Aorta (tissue), 5 donors: ENCODE data around the gene ARID5B. TPM values are rescaled to one million over a fixed set of nuclear protein-coding genes. Genes with fewer than 3 reads are reported as not detected.

Source experiments
- ATAC-seq: fragments of 200-7000 bp; cut with Tn5 transposase; one replicate; pipeline ENCODE4 v1.9.1; 2022; ENCODE audit warnings: moderate library complexity; ENCODE audit not compliant: low FRiP score
- DNase-seq, 2 donors: peaks; one replicate each; pipeline ENCODE4 v3.0.0-alpha.2; 2020
- H3K27ac ChIP-seq, 2 donors: one replicate each; pipeline ENCODE4 v1.5.1; 2013; ENCODE audit warnings: low read length in 2 of 2, mild to moderate bottlenecking in 2 of 2, moderate library complexity in 2 of 2, control low read depth in 1 of 2, inconsistent platforms in 1 of 2, low read depth in 1 of 2
- H3K27me3 ChIP-seq, 2 donors: one replicate each; pipeline ENCODE4 v1.6.1; 2013; ENCODE audit warnings: control low read depth in 1 of 2, low read length in 1 of 2, mild to moderate bottlenecking in 1 of 2, moderate library complexity in 1 of 2; ENCODE audit not compliant: insufficient read depth in 2 of 2, control insufficient read depth in 1 of 2
- H3K36me3 ChIP-seq, 2 donors: one replicate each; pipeline ENCODE4 v1.6.1; 2013; ENCODE audit warnings: control low read depth in 1 of 2, low read length in 1 of 2, mild to moderate bottlenecking in 1 of 2; ENCODE audit not compliant: insufficient read depth in 2 of 2, control insufficient read depth in 1 of 2
- H3K4me1 ChIP-seq, 2 donors: one replicate each; pipeline ENCODE4 v1.6.1; 2013; ENCODE audit warnings: low read length in 2 of 2, control low read depth in 1 of 2, mild to moderate bottlenecking in 1 of 2, moderate library complexity in 1 of 2; ENCODE audit not compliant: insufficient read depth in 2 of 2, control insufficient read depth in 1 of 2
- H3K4me3 ChIP-seq, 2 donors: one replicate each; pipeline ENCODE4 v1.5.1; 2013; ENCODE audit warnings: low read length in 2 of 2, control low read depth in 1 of 2, mild to moderate bottlenecking in 1 of 2
- H3K9me3 ChIP-seq: one replicate; pipeline ENCODE4 v1.6.1; 2013; ENCODE audit warnings: mild to moderate bottlenecking, low read length; ENCODE audit not compliant: control insufficient read depth
- WGBS, 2 donors: extraction: QIAGEN DNeasy Blood & Tissue Kit; methylation state at CpG; one replicate each; pipeline ENCODE4 v1.1.7; 2013; 5-methylcytosine and 5-hydroxymethylcytosine counted together
- intact Hi-C, 2 donors: fragments of 100-400 bp; cut with DNase I; formaldehyde crosslinking; loops; one replicate each; pipeline versions ENCODE4 v1.14.2 to v1.15.0; 2022
- polyA plus RNA-seq, 2 donors: library from polyadenylated mRNA; stranded (reverse); fragments of 200-250 nt; gene quantifications; one replicate each; pipeline ENCODE4 v1.2.3, GENCODE V29; 2013
- total RNA-seq, 2 donors: library from RNA; stranded (reverse); fragmentation: NEBNext Ultra II Directional; extraction: Animal tissue kit (Norgen Biotek cat#: 25700); gene quantifications; one replicate each; pipeline ENCODE4 v1.2.1, GENCODE V29; 2021
- donor health status: healthy with polysubstance abuse.
- donor health status: Bipolar disorder and iron deficiency.
- donor health status: DM: no; HTN: no; CAD: no.
- donor health status: DM: no; HTN: no; CAD: no.
- donor health status: DM: yes; HTN: yes; CAD: no.

Gene ARID5B
- total and polyA plus RNA-seq, 4 donors, result 7.8 to 143 (median 49.7) TPM

- Histone ChIP-seq H3K27me3 (no peaks in the 10 kb centered on the region), H3K36me3 (no peaks in the 10 kb centered on the region), H3K4me3 (no peak overlapping the region), H3K27ac (no peak overlapping the region), H3K9me3 (no peaks in the 10 kb centered on the region), H3K4me1 (peaks cover 0 to 8% of the 10 kb centered on the region in 2 donors)
- DNase-seq, result no peak
- intact Hi-C loops, result no loop called here
- no peak for ATAC-seq
- 28 to 30% methylated on average over 1 of the region's 1 CpG for WGBS, 2 donors
Measured at GRCh38 chr10:61981460-61981859, 80.0 kb downstream of the ARID5B start.

- H3K4me3 ChIP-seq, result no peak overlapping the region
- no peaks in the 10 kb centered on the region for H3K9me3 ChIP-seq
- intact Hi-C loops, result no loop called here
- no peak for DNase-seq
- no peak overlapping the region for H3K27ac ChIP-seq
- WGBS, 2 donors, result 90 to 91% methylated on average over 4 of the region's 4 CpGs
- no peaks in the 10 kb centered on the region for H3K36me3 ChIP-seq
- ATAC-seq, result no peak
- peaks cover 0 to 8% of the 10 kb centered on the region in 2 donors for H3K4me1 ChIP-seq
- H3K27me3 ChIP-seq, result no peaks in the 10 kb centered on the region
Measured at GRCh38 chr10:61983255-61983654, 81.8 kb downstream of the ARID5B start.

- Histone ChIP-seq H3K9me3 (no peaks in the 10 kb centered on the region), H3K27me3 (no peaks in the 10 kb centered on the region), H3K36me3 (no peaks in the 10 kb centered on the region), H3K4me1 (peaks cover 0 to 6% of the 10 kb centered on the region in 2 donors), H3K27ac (no peak overlapping the region), H3K4me3 (no peak overlapping the region)
- DNase-seq (no peak), ATAC-seq (no peak)
- 88 to 91% methylated on average over 3 of the region's 3 CpGs for WGBS, 2 donors
- intact Hi-C loops, result no loop called here
Measured at GRCh38 chr10:61984803-61985418, 83.4 kb downstream of the ARID5B start.

GRCh38 chr10:61985715-61986114 lies 84.2 kb downstream of the ARID5B start:
- Histone ChIP-seq H3K4me3 (no peak overlapping the region), H3K27ac (peak overlapping the region in 1 of 2 donors; percentile 65), H3K9me3 (no peaks in the 10 kb centered on the region), H3K36me3 (peaks cover 0 to 3% of the 10 kb centered on the region in 2 donors), H3K4me1 (peaks cover 0 to 4% of the 10 kb centered on the region in 2 donors), H3K27me3 (no peaks in the 10 kb centered on the region)
- ATAC-seq (no peak), DNase-seq (no peak)
- intact Hi-C loops, result no loop called here
- WGBS, 2 donors, result 90 to 92% methylated on average over 5 of the region's 5 CpGs

- ATAC-seq, result no peak
- Histone ChIP-seq H3K9me3 (no peaks in the 10 kb centered on the region), H3K27me3 (no peaks in the 10 kb centered on the region), H3K4me1 (peaks cover 0 to 2% of the 10 kb centered on the region in 2 donors), H3K4me3 (no peak overlapping the region), H3K36me3 (peaks cover 0 to 3% of the 10 kb centered on the region in 2 donors), H3K27ac (peak overlapping the region in 1 of 2 donors; percentile 67)
- 74 to 77% methylated on average over 3 of the region's 3 CpGs for WGBS, 2 donors
- intact Hi-C loops, result no loop called here
- DNase-seq, result no peak
Measured at GRCh38 chr10:61986382-61986781, 84.9 kb downstream of the ARID5B start.

- Histone ChIP-seq H3K27ac (peak overlapping the region; percentile 23 to 67), H3K4me1 (no peaks in the 10 kb centered on the region), H3K4me3 (no peak overlapping the region), H3K36me3 (peaks cover 0 to 3% of the 10 kb centered on the region in 2 donors), H3K27me3 (no peaks in the 10 kb centered on the region), H3K9me3 (no peaks in the 10 kb centered on the region)
- intact Hi-C loops, result no loop called here
- whole genome bisulfite sequencing, 2 donors, result 70 to 75% methylated on average over 6 of the region's 6 CpGs
- DNase-seq (no peak), ATAC-seq (no peak)
Measured at GRCh38 chr10:61986788-61987492, 85.4 kb downstream of the ARID5B start.

GRCh38 chr10:61987537-61987936 lies 86.0 kb downstream of the ARID5B start:
- WGBS, 2 donors, result 12 to 37% methylated on average over 3 of the region's 3 CpGs
- Histone ChIP-seq H3K27me3 (no peaks in the 10 kb centered on the region), H3K4me1 (no peaks in the 10 kb centered on the region), H3K27ac (peak overlapping the region in 1 of 2 donors; percentile 61), H3K36me3 (peaks cover 0 to 3% of the 10 kb centered on the region in 2 donors), H3K4me3 (no peak overlapping the region), H3K9me3 (no peaks in the 10 kb centered on the region)
- ATAC-seq (no peak), DNase-seq (no peak)
- intact Hi-C loops, result no loop called here

- ATAC-seq (no peak), DNase-seq (no peak)
- H3K4me1 ChIP-seq, result no peaks in the 10 kb centered on the region
- 16 to 30% methylated on average over 2 of the region's 2 CpGs for WGBS, 2 donors
- intact Hi-C loops, result no loop called here
- no peak overlapping the region for H3K4me3 ChIP-seq
- no peaks in the 10 kb centered on the region for H3K9me3 ChIP-seq
- no peaks in the 10 kb centered on the region for H3K27me3 ChIP-seq
- peaks cover 0 to 3% of the 10 kb centered on the region in 2 donors for H3K36me3 ChIP-seq
- peak overlapping the region; percentile 61 to 70 for H3K27ac ChIP-seq
Measured at GRCh38 chr10:61987951-61988379, 86.5 kb downstream of the ARID5B start.
